Activated naive CD4-positive, alpha-beta T cell treated with anti-CD3 and anti-CD28 coated beads, Interleukin-2, amount 50 U/mL, for 24 hours (primary cell): ENCODE measurements around the gene IFI35.

Experiments
- H3K27ac Mint-ChIP-seq: one replicate; pipeline ENCODE4 v1.8.0; 2021; ENCODE audit warnings: mild to moderate bottlenecking, mixed read lengths
- H3K27me3 Mint-ChIP-seq: one replicate; pipeline ENCODE4 v1.8.0; 2021; ENCODE audit warnings: mixed read lengths
- H3K36me3 Mint-ChIP-seq: one replicate; pipeline ENCODE4 v1.8.0; 2021; ENCODE audit warnings: mixed read lengths
- H3K4me1 Mint-ChIP-seq: one replicate; pipeline ENCODE4 v1.8.0; 2021; ENCODE audit warnings: mixed read lengths
- H3K4me3 Mint-ChIP-seq: one replicate; pipeline ENCODE4 v1.8.0; 2021; ENCODE audit warnings: mild to moderate bottlenecking, mixed read lengths
- H3K9me3 Mint-ChIP-seq: one replicate; pipeline ENCODE4 v1.8.0; 2021; ENCODE audit warnings: mixed read lengths

The IFI35 gene

DNA sequence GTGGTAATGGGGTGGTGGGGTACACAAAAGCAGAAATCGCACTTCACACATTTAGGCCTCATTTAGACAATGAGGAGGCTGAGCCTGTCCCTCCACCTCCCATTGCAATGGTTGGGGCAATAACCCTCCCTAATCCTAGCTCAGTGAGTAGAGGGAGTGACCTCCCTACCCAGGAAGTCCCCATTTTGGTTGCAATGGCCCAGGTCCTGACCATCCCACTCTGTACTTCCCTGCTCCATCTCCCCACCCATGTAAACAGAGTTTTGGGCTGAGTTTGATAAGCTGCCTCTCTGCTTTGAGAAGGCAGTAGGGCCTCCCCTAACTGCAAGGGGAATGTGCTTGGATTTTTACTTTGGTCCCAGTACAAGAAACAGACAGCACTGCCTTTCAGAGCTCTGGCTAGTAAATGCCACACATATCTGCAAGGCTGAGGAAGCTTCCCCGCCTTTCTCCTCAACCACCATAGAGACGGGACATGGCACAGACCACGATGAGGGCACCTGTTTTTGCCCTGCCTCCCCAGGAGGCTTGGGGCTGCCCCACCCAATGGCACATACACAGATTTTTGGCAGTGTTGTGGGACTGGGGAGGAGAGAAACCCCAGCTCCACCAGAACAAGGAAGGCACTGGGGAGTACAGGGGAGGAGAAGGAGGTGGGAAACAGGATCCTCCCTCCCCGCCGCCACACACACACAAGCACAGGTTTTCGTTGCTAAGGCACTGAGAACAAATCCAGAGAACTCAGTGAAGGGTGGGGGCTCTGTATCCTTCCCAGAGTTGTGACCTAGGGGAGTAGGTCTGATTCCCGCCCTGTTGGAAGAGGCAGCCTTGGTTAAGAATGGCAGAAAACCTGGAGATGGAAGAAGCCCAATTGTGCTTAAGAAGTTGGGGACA is 8.3 kb downstream of the IFI35 start:
- Mint-ChIP-seq H3K4me1 (peaks cover 33% of the 10 kb centered on the region), H3K4me3 (no peak overlapping the region), H3K9me3 (no peaks in the 10 kb centered on the region), H3K36me3 (peaks cover 8% of the 10 kb centered on the region), H3K27ac (peak overlapping the region; percentile 68), H3K27me3 (no peaks in the 10 kb centered on the region)

GRCh38 chr17:43015579-43015978 is 9.0 kb downstream of the IFI35 start:
- Mint-ChIP-seq H3K27me3 (no peaks in the 10 kb centered on the region), H3K4me1 (peaks cover 33% of the 10 kb centered on the region), H3K36me3 (peaks cover 8% of the 10 kb centered on the region), H3K9me3 (no peaks in the 10 kb centered on the region), H3K27ac (no peak overlapping the region), H3K4me3 (no peak overlapping the region)

DNA sequence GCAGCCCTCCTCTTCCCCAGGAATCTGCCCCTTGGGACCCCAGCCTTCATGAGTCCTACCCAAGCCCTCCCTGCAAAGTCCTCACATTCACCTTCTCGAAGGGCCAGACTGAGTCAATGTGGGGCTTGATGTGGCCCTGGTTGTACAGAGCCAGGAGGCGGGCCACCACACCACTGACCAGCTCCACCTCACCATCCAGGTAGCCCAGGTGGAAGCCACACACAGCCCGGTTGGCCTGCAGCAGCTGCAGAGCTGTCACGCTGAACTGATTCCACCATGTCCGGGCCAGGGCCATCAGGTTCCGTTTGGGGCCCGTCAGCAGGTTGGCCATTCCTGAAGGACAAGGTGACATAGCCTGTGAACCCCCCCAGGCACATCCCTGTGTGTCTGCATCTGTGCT is 9.6 kb downstream of the IFI35 start:
- Mint-ChIP-seq H3K36me3 (peaks cover 8% of the 10 kb centered on the region), H3K27me3 (no peaks in the 10 kb centered on the region), H3K4me3 (no peak overlapping the region), H3K27ac (peak overlapping the region; percentile 17), H3K4me1 (peaks cover 32% of the 10 kb centered on the region), H3K9me3 (no peaks in the 10 kb centered on the region)

GRCh38 chr17:43018008-43018853 is 11.6 kb downstream of the IFI35 start:
- H3K27ac Mint-ChIP-seq: peak overlapping the region; percentile 24
- H3K9me3 Mint-ChIP-seq: no peaks in the 10 kb centered on the region
- H3K4me1 Mint-ChIP-seq: peaks cover 31% of the 10 kb centered on the region
- peaks cover 4% of the 10 kb centered on the region for H3K36me3 Mint-ChIP-seq
- no peaks in the 10 kb centered on the region for H3K27me3 Mint-ChIP-seq
- no peak overlapping the region for H3K4me3 Mint-ChIP-seq

DNA sequence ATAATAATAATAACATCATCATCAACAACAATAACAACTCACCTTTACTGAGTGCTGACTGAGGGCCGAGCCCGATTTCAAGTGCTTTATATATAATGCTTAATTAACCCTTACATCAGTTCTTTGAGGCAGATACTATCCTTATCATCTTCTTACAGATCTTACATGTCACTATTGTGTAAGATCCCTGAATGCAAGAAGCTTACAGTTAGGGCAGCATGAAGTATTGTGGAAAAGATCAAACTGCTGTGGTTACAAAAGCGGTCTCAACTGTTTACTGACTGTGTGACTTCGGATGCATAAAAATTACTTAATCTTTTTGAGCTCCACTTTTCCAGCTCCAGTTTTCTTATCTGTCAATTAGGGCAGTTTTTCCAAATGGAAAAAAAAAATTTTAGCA is 12.3 kb downstream of the IFI35 start:
- Mint-ChIP-seq H3K4me1 (peaks cover 27% of the 10 kb centered on the region), H3K27ac (peak overlapping the region; percentile 24), H3K27me3 (no peaks in the 10 kb centered on the region), H3K36me3 (peaks cover 2% of the 10 kb centered on the region), H3K4me3 (no peak overlapping the region), H3K9me3 (no peaks in the 10 kb centered on the region)

DNA sequence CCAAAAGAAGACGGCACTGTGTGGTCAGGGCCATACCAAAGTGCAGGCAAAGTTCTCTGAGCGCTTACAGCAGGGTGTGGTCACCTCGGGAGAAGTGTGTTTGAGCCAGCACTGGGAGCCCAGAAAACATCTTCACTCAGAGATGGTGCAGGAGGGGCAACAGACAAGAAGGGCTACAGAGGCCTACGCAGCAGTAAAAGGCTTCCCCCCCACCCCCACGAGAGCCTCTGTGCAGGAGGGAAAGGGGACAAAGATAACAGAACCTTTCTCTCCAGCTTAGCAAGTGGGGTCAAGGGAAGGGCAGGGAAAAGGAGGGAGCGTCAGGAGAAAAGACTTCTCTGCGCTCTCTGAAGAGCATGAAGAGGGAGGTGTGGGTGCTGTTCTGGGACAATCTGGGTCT is 12.8 kb downstream of the IFI35 start:
- peaks cover 31% of the 10 kb centered on the region for H3K4me1 Mint-ChIP-seq
- H3K27me3 Mint-ChIP-seq: no peaks in the 10 kb centered on the region
- H3K9me3 Mint-ChIP-seq: no peaks in the 10 kb centered on the region
- no peak overlapping the region for H3K27ac Mint-ChIP-seq
- H3K4me3 Mint-ChIP-seq: no peak overlapping the region
- peaks cover 2% of the 10 kb centered on the region for H3K36me3 Mint-ChIP-seq

DNA sequence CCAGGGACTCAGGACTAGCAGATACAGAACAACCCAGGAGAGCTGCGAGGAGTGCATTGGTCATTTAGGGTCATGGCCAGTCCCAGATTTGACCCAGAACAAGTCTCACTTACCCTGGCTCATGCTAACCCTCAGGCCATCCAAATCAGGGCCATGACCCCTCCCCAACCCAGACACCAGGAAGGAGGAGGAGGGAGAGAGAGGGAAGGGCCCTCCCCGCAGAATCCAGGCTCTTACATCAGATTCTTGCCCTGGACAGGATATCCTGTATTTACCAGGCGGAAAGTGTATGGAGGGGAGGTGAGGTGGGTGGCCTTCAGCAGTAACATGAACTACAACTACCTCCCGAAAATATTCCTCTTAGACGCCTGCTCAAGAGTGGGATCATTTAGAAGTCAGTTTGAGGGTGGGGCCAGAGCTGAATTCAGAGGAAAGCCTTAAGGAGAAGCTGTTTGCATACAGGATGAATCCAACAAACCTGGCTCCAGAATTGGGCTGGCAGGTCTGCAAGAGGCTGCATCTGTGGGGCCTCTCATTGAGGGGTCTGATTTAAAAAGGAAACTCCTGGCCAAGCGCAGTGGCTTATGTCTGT is 13.5 kb downstream of the IFI35 start:
- Mint-ChIP-seq H3K4me1 (peaks cover 36% of the 10 kb centered on the region), H3K4me3 (peak overlapping the region; percentile 86), H3K27ac (no peak overlapping the region)

GRCh38 chr17:43020789-43021740 is 14.5 kb downstream of the IFI35 start:
- peaks cover 36% of the 10 kb centered on the region for H3K4me1 Mint-ChIP-seq
- H3K9me3 Mint-ChIP-seq: no peaks in the 10 kb centered on the region
- H3K36me3 Mint-ChIP-seq: no peaks in the 10 kb centered on the region
- no peak overlapping the region for H3K27ac Mint-ChIP-seq
- no peaks in the 10 kb centered on the region for H3K27me3 Mint-ChIP-seq
- peak overlapping the region; percentile 86 for H3K4me3 Mint-ChIP-seq

More for the DNA sequence above, 13.5 kb downstream of the IFI35 start:
- Mint-ChIP-seq H3K27me3 (no peaks in the 10 kb centered on the region), H3K36me3 (peaks cover 2% of the 10 kb centered on the region), H3K9me3 (no peaks in the 10 kb centered on the region)

- Mint-ChIP-seq H3K27me3 (no peaks in the 10 kb centered on the region), H3K4me1 (peaks cover 36% of the 10 kb centered on the region), H3K36me3 (no peaks in the 10 kb centered on the region), H3K4me3 (peak within 1 kb of the TSS; percentile 86), H3K27ac (no peak within 1 kb of the TSS), H3K9me3 (no peaks in the 10 kb centered on the region)
Observed at GRCh38 chr17:43021741-43022512, 15.3 kb downstream of the IFI35 start, which contains the start of gene VAT1. Gene VAT1, minus strand, starts transcription at chr17:43022385. Its CDS starts 63 bp downstream, at chr17:43022322.

- H3K27me3 Mint-ChIP-seq: no peaks in the 10 kb centered on the region
- H3K4me1 Mint-ChIP-seq: peaks cover 25% of the 10 kb centered on the region
- H3K36me3 Mint-ChIP-seq: no peaks in the 10 kb centered on the region
- peak within 1 kb of the TSS; percentile 95 for H3K4me3 Mint-ChIP-seq
- H3K9me3 Mint-ChIP-seq: no peaks in the 10 kb centered on the region
- H3K27ac Mint-ChIP-seq: peak within 1 kb of the TSS; percentile 88
Observed at GRCh38 chr17:43024407-43025289, 18.1 kb downstream of the IFI35 start, which contains the start of gene RND2. Gene RND2, plus strand, starts transcription at chr17:43025231. Its CDS starts 117 bp downstream, at chr17:43025348.

DNA sequence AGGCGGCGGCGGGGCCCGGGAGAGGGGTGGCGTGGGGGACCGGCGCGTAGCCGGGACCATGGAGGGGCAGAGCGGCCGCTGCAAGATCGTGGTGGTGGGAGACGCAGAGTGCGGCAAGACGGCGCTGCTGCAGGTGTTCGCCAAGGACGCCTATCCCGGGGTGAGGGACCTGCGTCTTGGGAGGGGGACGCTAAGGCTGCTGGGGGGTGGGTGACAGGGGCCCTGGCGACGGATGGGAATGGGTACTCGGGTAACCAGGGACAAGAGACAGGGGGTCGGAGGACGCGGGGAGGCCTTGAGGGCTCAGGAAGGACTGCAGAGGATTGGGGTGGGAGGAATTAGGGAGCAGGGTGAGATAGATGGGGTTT is 18.7 kb downstream of the IFI35 start:
- Mint-ChIP-seq H3K36me3 (no peaks in the 10 kb centered on the region), H3K4me3 (peak overlapping the region; percentile 82), H3K27ac (no peak overlapping the region), H3K27me3 (no peaks in the 10 kb centered on the region), H3K9me3 (no peaks in the 10 kb centered on the region), H3K4me1 (peaks cover 18% of the 10 kb centered on the region)

GRCh38 chr17:43025766-43026537 is 19.4 kb downstream of the IFI35 start:
- Mint-ChIP-seq H3K4me1 (peaks cover 13% of the 10 kb centered on the region), H3K27ac (no peak overlapping the region), H3K9me3 (no peaks in the 10 kb centered on the region), H3K4me3 (peak overlapping the region; percentile 82), H3K36me3 (no peaks in the 10 kb centered on the region), H3K27me3 (no peaks in the 10 kb centered on the region)

DNA sequence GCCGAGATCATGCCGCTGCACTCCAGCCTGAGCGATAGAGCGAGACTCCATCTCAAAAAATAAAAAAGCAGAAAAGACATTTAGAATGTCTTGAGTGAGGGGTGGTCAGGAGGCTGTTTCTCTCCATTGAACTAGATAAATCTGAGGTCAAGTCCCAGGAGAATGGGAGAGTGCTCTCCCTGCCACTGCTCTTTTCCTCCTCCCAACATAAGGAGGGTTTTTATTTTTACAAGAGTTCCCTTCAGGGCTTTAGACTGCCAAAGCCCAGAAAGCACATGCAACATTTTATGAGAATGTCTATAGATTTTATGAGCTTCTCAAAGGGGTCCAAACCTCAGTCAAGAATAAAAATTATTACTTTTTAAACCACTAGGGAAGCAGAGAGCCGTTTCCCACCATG is 20.0 kb downstream of the IFI35 start:
- Mint-ChIP-seq H3K27me3 (no peaks in the 10 kb centered on the region), H3K27ac (no peak overlapping the region), H3K36me3 (no peaks in the 10 kb centered on the region), H3K4me1 (peaks cover 9% of the 10 kb centered on the region), H3K9me3 (no peaks in the 10 kb centered on the region), H3K4me3 (no peak overlapping the region)
